ENCODE results near the gene ADI1. TPM values are rescaled to one million over a fixed set of nuclear protein-coding genes. Genes with fewer than 3 reads are reported as not detected.
"Not testable (repeated sequence)": the region's sequence is repeated elsewhere in the genome, so short reads cannot be mapped to it uniquely, and the experiment has no call there.

Gene ADI1
- total RNA-seq, 1 experiment from 2014 or later: 61.8 TPM

- no peak for DNase-seq (ENCODE audit: low read depth)
Observed at GRCh38 chr2:3529316-3530025, 10.1 kb upstream of the ADI1 start.

- no peak for DNase-seq (ENCODE audit: low read depth)
Observed at GRCh38 chr2:3527886-3528785, 8.8 kb upstream of the ADI1 start.

GRCh38 chr2:3526871-3527270, 7.5 kb upstream of the ADI1 start:
- no peak for DNase-seq (ENCODE audit: low read depth)

GRCh38 chr2:3523551-3524041, 4.3 kb upstream of the ADI1 start:
- no peak for DNase-seq (ENCODE audit: low read depth)

GRCh38 chr2:3522961-3523421, 3.7 kb upstream of the ADI1 start:
- DNase-seq (ENCODE audit: low read depth): no peak

GRCh38 chr2:3520591-3520990, 1.3 kb upstream of the ADI1 start:
- no peak for DNase-seq (ENCODE audit: low read depth)

GRCh38 chr2:3518496-3519254, 656 bp downstream of the ADI1 start:
- DNase-seq (ENCODE audit: low read depth): peak; percentile 95

GRCh38 chr2:3517948-3518495, 1.3 kb downstream of the ADI1 start:
- no peak for DNase-seq (ENCODE audit: low read depth)

GRCh38 chr2:3516831-3517230, 2.5 kb downstream of the ADI1 start:
- DNase-seq (ENCODE audit: low read depth): no peak

GRCh38 chr2:3515438-3515837, 3.9 kb downstream of the ADI1 start:
- DNase-seq (ENCODE audit: low read depth): not testable (repeated sequence)

- no peak for DNase-seq (ENCODE audit: low read depth)
Observed at GRCh38 chr2:3513026-3513810, 6.1 kb downstream of the ADI1 start.

- no peak for DNase-seq (ENCODE audit: low read depth)
Observed at GRCh38 chr2:3512086-3512485, 7.2 kb downstream of the ADI1 start.

- peak; percentile 94 for DNase-seq (ENCODE audit: low read depth)
Observed at GRCh38 chr2:3505771-3506170, 13.6 kb downstream of the ADI1 start.

- DNase-seq (ENCODE audit: low read depth): no peak
Observed at GRCh38 chr2:3504741-3505140, 14.6 kb downstream of the ADI1 start.

- no peak for DNase-seq (ENCODE audit: low read depth)
Observed at GRCh38 chr2:3503483-3503882, 15.8 kb downstream of the ADI1 start.

GRCh38 chr2:3503046-3503445, 16.3 kb downstream of the ADI1 start:
- DNase-seq (ENCODE audit: low read depth): no peak

GRCh38 chr2:3500326-3500899, 18.9 kb downstream of the ADI1 start:
- no peak for DNase-seq (ENCODE audit: low read depth)

- DNase-seq (ENCODE audit: low read depth): no peak
Observed at GRCh38 chr2:3498783-3499394, 20.4 kb downstream of the ADI1 start.

- not testable (repeated sequence) for DNase-seq (ENCODE audit: low read depth)
Observed at GRCh38 chr2:3496708-3497080, 22.6 kb downstream of the ADI1 start.
